NCI-H1694 (cell line): Measurements from ENCODE around the gene PTCD1.

ENCODE experiments used
- DNase-seq: peaks from one replicate; lab custom pipeline; 2025; lab: John Stamatoyannopoulos, UW

Gene PTCD1

GRCh38 chr7:99408379-99409191, 30.0 kb downstream of the PTCD1 start, which contains the start of the genes BUD31 and PDAP1:
TSS of gene BUD31 (plus strand) at chr7:99408969. CDS start at chr7:99411093, 2,124 bp downstream.
TSS of gene PDAP1 (minus strand) at chr7:99408597. CDS start at chr7:99408548, 49 bp downstream.
- DNase-seq: peak; percentile 94

- no peak for DNase-seq
These were observed 30.7 kb downstream of the PTCD1 start for GRCh38 chr7:99407872-99408378.

GRCh38 chr7:99406557-99406956, 32.0 kb downstream of the PTCD1 start:
- DNase-seq: no peak

GRCh38 chr7:99404977-99405320, 33.6 kb downstream of the PTCD1 start:
- DNase-seq: no peak

- no peak for DNase-seq
These were observed 34.2 kb downstream of the PTCD1 start for GRCh38 chr7:99404235-99404976.

- DNase-seq: no peak
These were observed 34.8 kb downstream of the PTCD1 start for GRCh38 chr7:99403764-99404163.

GRCh38 chr7:99402854-99403253, 35.7 kb downstream of the PTCD1 start:
- no peak for DNase-seq

GRCh38 chr7:99399597-99399996, 39.0 kb downstream of the PTCD1 start:
- DNase-seq: no peak

GRCh38 chr7:99398891-99399445, 39.6 kb downstream of the PTCD1 start:
- DNase-seq: no peak

- no peak for DNase-seq
These were observed 41.2 kb downstream of the PTCD1 start for GRCh38 chr7:99397297-99397983.

GRCh38 chr7:99396418-99397296, 41.9 kb downstream of the PTCD1 start:
- no peak for DNase-seq

GRCh38 chr7:99395616-99396327, 42.8 kb downstream of the PTCD1 start:
- no peak for DNase-seq

GRCh38 chr7:99394188-99394502, 44.5 kb downstream of the PTCD1 start:
- DNase-seq: no peak

- no peak for DNase-seq
These were observed 45.0 kb downstream of the PTCD1 start for GRCh38 chr7:99393355-99394187.

GRCh38 chr7:99392659-99393354, 45.8 kb downstream of the PTCD1 start:
- DNase-seq: no peak

GRCh38 chr7:99392046-99392445, 46.6 kb downstream of the PTCD1 start:
- no peak for DNase-seq

GRCh38 chr7:99390941-99391602, 47.5 kb downstream of the PTCD1 start:
- no peak for DNase-seq

GRCh38 chr7:99389772-99390171, 48.8 kb downstream of the PTCD1 start:
- no peak for DNase-seq

GRCh38 chr7:99387912-99388311, 50.7 kb downstream of the PTCD1 start:
- no peak for DNase-seq
